GM23338 (cell line): ENCODE measurements around the gene CBFA2T3. TPM values are rescaled to one million over a fixed set of nuclear protein-coding genes. Genes with fewer than 3 reads are reported as not detected.

ENCODE experiments used
- ATAC-seq: fragments of 200-7000 bp; cut with Tn5 transposase; 3 replicates; pipeline ENCODE4 v1.9.1; 2020
- DNase-seq: peaks from one replicate; pipeline ENCODE4 v3.0.0-alpha.2; 2015; ENCODE audit warnings: low spot score
- H2AFZ ChIP-seq: fragments of 200-600 bp; sonication (generic); 2 replicates; pipeline ENCODE4 v1.8.0; 2016; ENCODE audit warnings: antibody characterized with exemption, mild to moderate bottlenecking, moderate library complexity
- H3F3A ChIP-seq: fragments of 200-600 bp; sonication (generic); replicated peaks from 2 replicates; pipeline ENCODE4 v1.8.0; 2017; ENCODE audit warnings: antibody characterized with exemption, mixed run types, low read depth
- H3K27ac ChIP-seq: fragments of 200-600 bp; sonication (generic); 2 replicates; pipeline ENCODE4 v1.6.1; 2016; ENCODE audit warnings: low read depth
- H3K27me3 ChIP-seq: fragments of 200-600 bp; sonication (generic); 2 replicates; pipeline ENCODE4 v1.8.0; 2016; ENCODE audit warnings: mild to moderate bottlenecking, mixed run types, moderate library complexity; ENCODE audit not compliant: insufficient read depth
- H3K36me3 ChIP-seq: fragments of 200-600 bp; sonication (generic); 2 replicates; pipeline ENCODE4 v1.8.0; 2016; ENCODE audit warnings: mild to moderate bottlenecking; ENCODE audit not compliant: insufficient read depth
- H3K4me1 ChIP-seq: fragments of 200-600 bp; sonication (generic); 2 replicates; pipeline ENCODE4 v1.8.0; 2016; ENCODE audit warnings: mild to moderate bottlenecking, moderate library complexity; ENCODE audit not compliant: insufficient read depth
- H3K4me2 ChIP-seq: fragments of 200-600 bp; sonication (generic); 2 replicates; pipeline ENCODE4 v1.7.1; 2017; ENCODE audit warnings: mixed run types
- H3K4me3 ChIP-seq: fragments of 200-600 bp; sonication (generic); 2 replicates; pipeline ENCODE4 v1.6.1; 2016; ENCODE audit warnings: mixed run types
- H3K79me2 ChIP-seq: fragments of 200-600 bp; sonication (generic); replicated peaks from 2 replicates; pipeline ENCODE4 v1.8.0; 2017; ENCODE audit warnings: mild to moderate bottlenecking; ENCODE audit not compliant: insufficient read depth
- H3K9me2 ChIP-seq: fragments of 200-600 bp; sonication (generic); 2 replicates; pipeline ENCODE4 v1.8.0; 2017; ENCODE audit not compliant: insufficient read depth
- H4K20me1 ChIP-seq: fragments of 200-600 bp; sonication (generic); replicated peaks from 2 replicates; pipeline ENCODE4 v1.8.0; 2017; ENCODE audit warnings: mild to moderate bottlenecking; ENCODE audit not compliant: insufficient read depth
- H3K27ac Mint-ChIP-seq: 2 replicates; pipeline ENCODE4 v1.8.0; 2020; ENCODE audit warnings: inconsistent platforms, mild to moderate bottlenecking, moderate library complexity, mixed read lengths
- H3K27me3 Mint-ChIP-seq: 3 replicates; pipeline ENCODE4 v1.8.0; 2022; ENCODE audit warnings: low read depth, mild to moderate bottlenecking, moderate library complexity, mixed read lengths, inconsistent platforms; ENCODE audit not compliant: insufficient read depth, poor library complexity
- H3K36me3 Mint-ChIP-seq: 3 replicates; pipeline ENCODE4 v1.8.0; 2021; ENCODE audit warnings: low read depth, mild to moderate bottlenecking, inconsistent platforms, moderate library complexity, mixed read lengths
- H3K4me1 Mint-ChIP-seq: 3 replicates; pipeline ENCODE4 v1.8.0; 2020; ENCODE audit warnings: mild to moderate bottlenecking, inconsistent platforms, mixed read lengths
- H3K4me3 Mint-ChIP-seq: 3 replicates; pipeline ENCODE4 v1.8.0; 2021; ENCODE audit warnings: moderate library complexity, mild to moderate bottlenecking, inconsistent platforms, mixed read lengths
- H3K9me3 Mint-ChIP-seq: 3 replicates; pipeline ENCODE4 v1.8.0; 2020; ENCODE audit warnings: moderate library complexity, mild to moderate bottlenecking, inconsistent platforms, mixed read lengths
- CREB1 ChIP-seq: fragments of 250-450 bp; sonication (Bioruptor Pico); IDR thresholded peaks from 2 replicates; pipeline ENCODE4 v1.5.0; 2020; ENCODE audit warnings: low read depth, mild to moderate bottlenecking, moderate library complexity
- EZH2phosphoT487 ChIP-seq: fragments of 200-600 bp; sonication (generic); IDR thresholded peaks from one replicate; pipeline ENCODE4 v1.8.1; 2018; ENCODE audit warnings: antibody characterized with exemption; ENCODE audit not compliant: unreplicated experiment
- NANOG ChIP-seq: IDR thresholded peaks from 2 replicates; pipeline ENCODE4 v1.6.1; 2016; ENCODE audit warnings: antibody characterized with exemption, borderline replicate concordance
- POLR2AphosphoS5 ChIP-seq: IDR thresholded peaks from 2 replicates; pipeline ENCODE4 v1.6.1; 2016; ENCODE audit warnings: antibody characterized with exemption, low read depth
- ZNF331 ChIP-seq: fragments of 250-450 bp; sonication (Bioruptor Pico); IDR thresholded peaks from 2 replicates; pipeline ENCODE4 v1.5.0; 2020; ENCODE audit warnings: low read depth, mild to moderate bottlenecking, moderate library complexity
- polyA plus RNA-seq: library from polyadenylated mRNA; unstranded; fragments of >200 nt; fragmentation: Nextera tagmentation; extraction: Ambion mirVana; gene quantifications from 2 replicates; pipeline ENCODE4 v1.2.1, GENCODE V29; 2016
- total RNA-seq: library from RNA; depleted of rRNA; stranded (reverse); fragments of >200 nt; shearing (Covaris generic); gene quantifications from 2 replicates; pipeline ENCODE4 v1.2.3, GENCODE V29; 2014
- TF ChIP-seq, protein P1 (sequence below): fragments of 250-450 bp; sonication (Bioruptor Pico); IDR thresholded peaks from 2 replicates; pipeline ENCODE4 v1.5.0; 2020; ENCODE audit warnings: mild to moderate bottlenecking, moderate library complexity
- TF ChIP-seq, protein P2 (sequence below), 2 experiments: fragments of 200-600 bp in 1 of 2; sonication (generic) in 1 of 2; conservative IDR thresholded peaks; 2 replicates each; pipeline versions ENCODE4 v1.5.1 to v1.6.1; 2016 to 2017; ENCODE audit warnings: antibody characterized with exemption in 2 of 2, low read depth in 2 of 2, mild to moderate bottlenecking in 2 of 2, moderate library complexity in 1 of 2
- TF ChIP-seq, protein P3 (sequence below): IDR thresholded peaks from 2 replicates; pipeline ENCODE4 v1.6.1; 2016; ENCODE audit warnings: antibody characterized with exemption
- TF ChIP-seq, protein P4 (sequence below): IDR thresholded peaks from one replicate; pipeline ENCODE4 v1.6.1; 2018; ENCODE audit warnings: antibody characterized with exemption; ENCODE audit not compliant: unreplicated experiment

Gene CBFA2T3
- total and polyA plus RNA-seq, 2 experiments from 2014 or later: 0.87 to 1.5 TPM

DNA sequence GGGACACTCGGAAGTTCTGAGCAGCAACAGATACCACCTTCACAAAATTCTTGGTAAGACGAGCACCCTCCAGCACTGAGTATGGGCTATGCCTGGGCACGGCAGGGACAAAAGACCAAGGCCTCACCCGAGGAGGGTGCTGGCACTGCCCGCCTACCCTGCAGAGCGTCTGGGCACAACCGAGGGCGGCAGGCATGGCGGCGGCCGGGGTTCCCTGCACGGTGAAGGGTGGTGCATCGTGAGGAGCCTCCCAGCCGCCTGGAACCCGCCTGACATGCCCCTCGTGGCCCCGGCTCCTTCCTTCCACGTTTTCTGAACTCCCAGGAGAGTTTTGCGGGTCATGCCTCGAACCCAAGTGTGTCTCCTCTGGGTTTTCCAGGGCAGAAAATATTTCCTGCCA is 139.2 kb downstream of the CBFA2T3 start (continued):
- TF ChIP-seq, protein P1, sequence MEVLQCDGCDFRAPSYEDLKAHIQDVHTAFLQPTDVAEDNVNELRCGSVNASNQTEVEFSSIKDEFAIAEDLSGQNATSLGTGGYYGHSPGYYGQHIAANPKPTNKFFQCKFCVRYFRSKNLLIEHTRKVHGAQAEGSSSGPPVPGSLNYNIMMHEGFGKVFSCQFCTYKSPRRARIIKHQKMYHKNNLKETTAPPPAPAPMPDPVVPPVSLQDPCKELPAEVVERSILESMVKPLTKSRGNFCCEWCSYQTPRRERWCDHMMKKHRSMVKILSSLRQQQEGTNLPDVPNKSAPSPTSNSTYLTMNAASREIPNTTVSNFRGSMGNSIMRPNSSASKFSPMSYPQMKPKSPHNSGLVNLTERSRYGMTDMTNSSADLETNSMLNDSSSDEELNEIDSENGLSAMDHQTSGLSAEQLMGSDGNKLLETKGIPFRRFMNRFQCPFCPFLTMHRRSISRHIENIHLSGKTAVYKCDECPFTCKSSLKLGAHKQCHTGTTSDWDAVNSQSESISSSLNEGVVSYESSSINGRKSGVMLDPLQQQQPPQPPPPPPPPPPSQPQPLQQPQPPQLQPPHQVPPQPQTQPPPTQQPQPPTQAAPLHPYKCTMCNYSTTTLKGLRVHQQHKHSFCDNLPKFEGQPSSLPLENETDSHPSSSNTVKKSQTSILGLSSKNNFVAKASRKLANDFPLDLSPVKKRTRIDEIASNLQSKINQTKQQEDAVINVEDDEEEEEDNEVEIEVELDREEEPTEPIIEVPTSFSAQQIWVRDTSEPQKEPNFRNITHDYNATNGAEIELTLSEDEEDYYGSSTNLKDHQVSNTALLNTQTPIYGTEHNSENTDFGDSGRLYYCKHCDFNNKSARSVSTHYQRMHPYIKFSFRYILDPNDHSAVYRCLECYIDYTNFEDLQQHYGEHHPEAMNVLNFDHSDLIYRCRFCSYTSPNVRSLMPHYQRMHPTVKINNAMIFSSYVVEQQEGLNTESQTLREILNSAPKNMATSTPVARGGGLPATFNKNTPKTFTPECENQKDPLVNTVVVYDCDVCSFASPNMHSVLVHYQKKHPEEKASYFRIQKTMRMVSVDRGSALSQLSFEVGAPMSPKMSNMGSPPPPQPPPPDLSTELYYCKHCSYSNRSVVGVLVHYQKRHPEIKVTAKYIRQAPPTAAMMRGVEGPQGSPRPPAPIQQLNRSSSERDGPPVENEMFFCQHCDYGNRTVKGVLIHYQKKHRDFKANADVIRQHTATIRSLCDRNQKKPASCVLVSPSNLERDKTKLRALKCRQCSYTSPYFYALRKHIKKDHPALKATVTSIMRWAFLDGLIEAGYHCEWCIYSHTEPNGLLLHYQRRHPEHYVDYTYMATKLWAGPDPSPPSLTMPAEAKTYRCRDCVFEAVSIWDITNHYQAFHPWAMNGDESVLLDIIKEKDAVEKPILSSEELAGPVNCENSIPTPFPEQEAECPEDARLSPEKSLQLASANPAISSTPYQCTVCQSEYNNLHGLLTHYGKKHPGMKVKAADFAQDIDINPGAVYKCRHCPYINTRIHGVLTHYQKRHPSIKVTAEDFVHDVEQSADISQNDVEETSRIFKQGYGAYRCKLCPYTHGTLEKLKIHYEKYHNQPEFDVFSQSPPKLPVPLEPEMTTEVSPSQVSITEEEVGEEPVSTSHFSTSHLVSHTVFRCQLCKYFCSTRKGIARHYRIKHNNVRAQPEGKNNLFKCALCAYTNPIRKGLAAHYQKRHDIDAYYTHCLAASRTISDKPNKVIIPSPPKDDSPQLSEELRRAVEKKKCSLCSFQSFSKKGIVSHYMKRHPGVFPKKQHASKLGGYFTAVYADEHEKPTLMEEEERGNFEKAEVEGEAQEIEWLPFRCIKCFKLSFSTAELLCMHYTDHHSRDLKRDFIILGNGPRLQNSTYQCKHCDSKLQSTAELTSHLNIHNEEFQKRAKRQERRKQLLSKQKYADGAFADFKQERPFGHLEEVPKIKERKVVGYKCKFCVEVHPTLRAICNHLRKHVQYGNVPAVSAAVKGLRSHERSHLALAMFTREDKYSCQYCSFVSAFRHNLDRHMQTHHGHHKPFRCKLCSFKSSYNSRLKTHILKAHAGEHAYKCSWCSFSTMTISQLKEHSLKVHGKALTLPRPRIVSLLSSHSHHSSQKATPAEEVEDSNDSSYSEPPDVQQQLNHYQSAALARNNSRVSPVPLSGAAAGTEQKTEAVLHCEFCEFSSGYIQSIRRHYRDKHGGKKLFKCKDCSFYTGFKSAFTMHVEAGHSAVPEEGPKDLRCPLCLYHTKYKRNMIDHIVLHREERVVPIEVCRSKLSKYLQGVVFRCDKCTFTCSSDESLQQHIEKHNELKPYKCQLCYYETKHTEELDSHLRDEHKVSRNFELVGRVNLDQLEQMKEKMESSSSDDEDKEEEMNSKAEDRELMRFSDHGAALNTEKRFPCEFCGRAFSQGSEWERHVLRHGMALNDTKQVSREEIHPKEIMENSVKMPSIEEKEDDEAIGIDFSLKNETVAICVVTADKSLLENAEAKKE (CRISPR knock-in tag): no peak

DNA sequence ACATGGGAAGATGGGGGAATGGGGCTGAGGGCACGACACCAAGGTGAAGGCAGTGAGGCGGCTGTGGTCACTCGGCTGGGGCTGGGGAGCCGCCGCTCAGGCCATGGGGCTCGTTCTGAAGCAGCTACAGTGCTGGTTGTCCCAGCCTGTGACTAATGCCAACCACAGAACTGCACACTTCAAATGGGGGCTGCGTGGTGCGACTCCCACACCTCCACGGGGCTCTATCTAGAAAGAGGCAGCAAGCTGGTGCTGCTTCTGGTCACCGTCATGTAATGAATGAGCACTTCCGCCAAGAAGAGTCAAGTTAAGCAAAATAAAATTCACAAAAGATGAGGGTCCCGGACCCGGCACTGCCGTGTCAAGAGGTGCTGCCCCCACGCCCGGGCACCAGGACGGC is 140.2 kb downstream of the CBFA2T3 start:
- Histone ChIP-seq H3K27me3 (no peaks in the 10 kb centered on the region), H3K27ac (no peak overlapping the region), H2AFZ (no peak overlapping the region), H3K79me2 (no peaks in the 10 kb centered on the region), H3K4me1 (no peaks in the 10 kb centered on the region), H4K20me1 (no peaks in the 10 kb centered on the region), H3K4me2 (no peak overlapping the region), H3F3A (no peaks in the 10 kb centered on the region), H3K4me3 (no peak overlapping the region), H3K36me3 (no peaks in the 10 kb centered on the region; the same call in 1 of the 2 replicates), H3K9me2 (no peaks in the 10 kb centered on the region)
- TF ChIP-seq POLR2AphosphoS5 (no peak), CREB1 (no peak), NANOG (no peak), ZNF331 (CRISPR knock-in tag) (no peak), EZH2phosphoT487 (no peak)
- TF ChIP-seq, protein P2, sequence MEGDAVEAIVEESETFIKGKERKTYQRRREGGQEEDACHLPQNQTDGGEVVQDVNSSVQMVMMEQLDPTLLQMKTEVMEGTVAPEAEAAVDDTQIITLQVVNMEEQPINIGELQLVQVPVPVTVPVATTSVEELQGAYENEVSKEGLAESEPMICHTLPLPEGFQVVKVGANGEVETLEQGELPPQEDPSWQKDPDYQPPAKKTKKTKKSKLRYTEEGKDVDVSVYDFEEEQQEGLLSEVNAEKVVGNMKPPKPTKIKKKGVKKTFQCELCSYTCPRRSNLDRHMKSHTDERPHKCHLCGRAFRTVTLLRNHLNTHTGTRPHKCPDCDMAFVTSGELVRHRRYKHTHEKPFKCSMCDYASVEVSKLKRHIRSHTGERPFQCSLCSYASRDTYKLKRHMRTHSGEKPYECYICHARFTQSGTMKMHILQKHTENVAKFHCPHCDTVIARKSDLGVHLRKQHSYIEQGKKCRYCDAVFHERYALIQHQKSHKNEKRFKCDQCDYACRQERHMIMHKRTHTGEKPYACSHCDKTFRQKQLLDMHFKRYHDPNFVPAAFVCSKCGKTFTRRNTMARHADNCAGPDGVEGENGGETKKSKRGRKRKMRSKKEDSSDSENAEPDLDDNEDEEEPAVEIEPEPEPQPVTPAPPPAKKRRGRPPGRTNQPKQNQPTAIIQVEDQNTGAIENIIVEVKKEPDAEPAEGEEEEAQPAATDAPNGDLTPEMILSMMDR (conservative IDR thresholded peaks at IDR 0.05; ENCODE audit: low read depth in 2 of 2): no peak
- TF ChIP-seq, protein P3, sequence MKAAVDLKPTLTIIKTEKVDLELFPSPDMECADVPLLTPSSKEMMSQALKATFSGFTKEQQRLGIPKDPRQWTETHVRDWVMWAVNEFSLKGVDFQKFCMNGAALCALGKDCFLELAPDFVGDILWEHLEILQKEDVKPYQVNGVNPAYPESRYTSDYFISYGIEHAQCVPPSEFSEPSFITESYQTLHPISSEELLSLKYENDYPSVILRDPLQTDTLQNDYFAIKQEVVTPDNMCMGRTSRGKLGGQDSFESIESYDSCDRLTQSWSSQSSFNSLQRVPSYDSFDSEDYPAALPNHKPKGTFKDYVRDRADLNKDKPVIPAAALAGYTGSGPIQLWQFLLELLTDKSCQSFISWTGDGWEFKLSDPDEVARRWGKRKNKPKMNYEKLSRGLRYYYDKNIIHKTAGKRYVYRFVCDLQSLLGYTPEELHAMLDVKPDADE: no peak
- TF ChIP-seq, protein P4, sequence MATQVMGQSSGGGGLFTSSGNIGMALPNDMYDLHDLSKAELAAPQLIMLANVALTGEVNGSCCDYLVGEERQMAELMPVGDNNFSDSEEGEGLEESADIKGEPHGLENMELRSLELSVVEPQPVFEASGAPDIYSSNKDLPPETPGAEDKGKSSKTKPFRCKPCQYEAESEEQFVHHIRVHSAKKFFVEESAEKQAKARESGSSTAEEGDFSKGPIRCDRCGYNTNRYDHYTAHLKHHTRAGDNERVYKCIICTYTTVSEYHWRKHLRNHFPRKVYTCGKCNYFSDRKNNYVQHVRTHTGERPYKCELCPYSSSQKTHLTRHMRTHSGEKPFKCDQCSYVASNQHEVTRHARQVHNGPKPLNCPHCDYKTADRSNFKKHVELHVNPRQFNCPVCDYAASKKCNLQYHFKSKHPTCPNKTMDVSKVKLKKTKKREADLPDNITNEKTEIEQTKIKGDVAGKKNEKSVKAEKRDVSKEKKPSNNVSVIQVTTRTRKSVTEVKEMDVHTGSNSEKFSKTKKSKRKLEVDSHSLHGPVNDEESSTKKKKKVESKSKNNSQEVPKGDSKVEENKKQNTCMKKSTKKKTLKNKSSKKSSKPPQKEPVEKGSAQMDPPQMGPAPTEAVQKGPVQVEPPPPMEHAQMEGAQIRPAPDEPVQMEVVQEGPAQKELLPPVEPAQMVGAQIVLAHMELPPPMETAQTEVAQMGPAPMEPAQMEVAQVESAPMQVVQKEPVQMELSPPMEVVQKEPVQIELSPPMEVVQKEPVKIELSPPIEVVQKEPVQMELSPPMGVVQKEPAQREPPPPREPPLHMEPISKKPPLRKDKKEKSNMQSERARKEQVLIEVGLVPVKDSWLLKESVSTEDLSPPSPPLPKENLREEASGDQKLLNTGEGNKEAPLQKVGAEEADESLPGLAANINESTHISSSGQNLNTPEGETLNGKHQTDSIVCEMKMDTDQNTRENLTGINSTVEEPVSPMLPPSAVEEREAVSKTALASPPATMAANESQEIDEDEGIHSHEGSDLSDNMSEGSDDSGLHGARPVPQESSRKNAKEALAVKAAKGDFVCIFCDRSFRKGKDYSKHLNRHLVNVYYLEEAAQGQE: no peak
- Mint-ChIP-seq H3K4me3 (no peak overlapping the region), H3K4me1 (no peaks in the 10 kb centered on the region), H3K9me3 (no peaks in the 10 kb centered on the region), H3K27me3 (peaks cover 8% of the 10 kb centered on the region), H3K27ac (no peak overlapping the region), H3K36me3 (peaks cover 8% of the 10 kb centered on the region)
- ATAC-seq (no peak), DNase-seq (no peak)
